HG02938 (cell line): ENCODE data around the gene ARHGEF37.
"Not testable (repeated sequence)": the region's sequence is repeated elsewhere in the genome, so short reads cannot be mapped to it uniquely, and the experiment has no call there.

Source experiments
- ATAC-seq: cut with Tn5 transposase; IDR thresholded peaks from one replicate; pipeline ENCODE4 v1.9.1; 2021; ENCODE audit warnings: mild to moderate bottlenecking, moderate library complexity; ENCODE audit not compliant: unreplicated experiment

The ARHGEF37 gene

DNA sequence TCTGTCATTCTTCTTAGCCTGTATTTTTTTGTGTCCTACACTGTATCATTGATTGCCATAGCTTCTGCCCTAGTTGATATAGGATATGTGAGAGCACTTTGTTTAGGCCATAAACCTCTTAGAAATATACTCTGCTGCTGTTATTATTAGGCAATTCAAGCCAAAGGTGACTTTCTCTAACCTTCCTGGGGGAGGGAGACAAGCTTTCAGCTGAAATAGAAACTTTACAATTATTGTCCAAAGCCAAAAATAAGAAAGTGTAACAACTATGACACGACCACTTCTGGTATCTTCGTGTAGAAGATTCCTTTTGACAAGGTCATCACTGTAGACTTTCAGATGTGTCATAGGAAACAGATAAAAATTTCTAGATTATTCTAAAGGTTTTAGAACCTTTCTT lies 17.8 kb upstream of the ARHGEF37 start:
- no peak for ATAC-seq

DNA sequence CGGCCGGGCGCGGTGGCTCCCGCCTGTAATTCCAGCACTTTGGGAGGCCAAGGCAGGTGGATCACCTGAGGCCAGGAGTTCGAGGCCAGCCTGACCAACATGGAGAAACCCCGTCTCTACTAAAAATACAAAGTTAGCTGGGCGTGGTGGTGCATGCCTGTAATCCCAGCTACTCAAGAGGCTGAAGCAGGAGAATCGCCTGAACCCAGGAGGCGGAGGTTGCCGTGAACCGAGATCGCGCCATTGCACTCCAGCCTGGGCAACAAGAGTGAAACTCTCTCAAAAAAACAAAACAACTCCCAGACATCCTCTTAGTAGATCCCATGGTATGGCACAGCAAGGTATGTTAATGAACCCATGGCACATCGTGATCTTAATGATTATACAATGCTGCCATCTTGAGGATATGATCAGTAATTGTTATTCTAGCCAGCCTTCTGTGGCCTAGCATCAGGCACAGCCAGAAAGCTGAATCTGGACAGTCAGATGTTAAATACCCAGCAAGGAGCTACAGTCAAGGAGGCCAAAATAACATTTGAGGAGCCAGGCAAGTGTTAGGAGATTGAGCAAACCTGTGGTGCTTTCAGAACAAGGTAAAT lies 16.7 kb upstream of the ARHGEF37 start:
- peak; percentile 85 for ATAC-seq

GRCh38 chr5:149567226-149567625 lies 14.1 kb upstream of the ARHGEF37 start:
- peak; percentile 65 for ATAC-seq

GRCh38 chr5:149572170-149572569 lies 9.1 kb upstream of the ARHGEF37 start:
- ATAC-seq: no peak

DNA sequence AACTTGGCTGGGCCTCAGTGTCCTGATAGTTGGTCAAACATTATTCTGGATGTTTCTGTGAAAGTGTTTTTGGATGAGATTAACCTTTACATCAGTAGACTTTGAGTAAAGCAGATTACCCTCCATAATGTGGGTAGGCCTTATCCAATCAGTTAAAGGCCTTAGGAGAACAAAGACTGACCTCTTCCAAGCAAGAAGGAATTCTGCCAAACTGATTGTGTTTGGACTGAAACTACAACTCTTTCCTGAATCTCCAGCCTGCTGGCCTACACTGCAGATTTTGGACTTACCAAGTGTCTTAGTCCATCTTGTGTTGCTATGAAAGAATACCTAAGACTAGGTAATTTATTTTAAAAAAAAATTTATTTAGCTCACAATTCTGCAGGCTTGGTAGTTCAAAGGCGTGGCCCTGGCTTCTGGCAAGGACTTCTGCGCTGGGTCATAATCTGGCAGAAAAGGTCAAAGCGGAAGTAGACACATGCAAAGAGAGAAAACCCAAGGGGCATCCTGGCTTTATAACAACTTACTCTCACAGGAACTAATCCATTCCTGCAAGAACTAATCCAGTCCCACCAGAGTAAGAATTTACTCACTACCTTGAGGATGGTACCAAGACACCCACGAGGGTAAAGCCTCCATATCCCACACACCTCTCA lies 8.6 kb upstream of the ARHGEF37 start:
- no peak for ATAC-seq

GRCh38 chr5:149575131-149575530 lies 6.2 kb upstream of the ARHGEF37 start:
- no peak for ATAC-seq

GRCh38 chr5:149576021-149576420 lies 5.3 kb upstream of the ARHGEF37 start:
- no peak for ATAC-seq

DNA sequence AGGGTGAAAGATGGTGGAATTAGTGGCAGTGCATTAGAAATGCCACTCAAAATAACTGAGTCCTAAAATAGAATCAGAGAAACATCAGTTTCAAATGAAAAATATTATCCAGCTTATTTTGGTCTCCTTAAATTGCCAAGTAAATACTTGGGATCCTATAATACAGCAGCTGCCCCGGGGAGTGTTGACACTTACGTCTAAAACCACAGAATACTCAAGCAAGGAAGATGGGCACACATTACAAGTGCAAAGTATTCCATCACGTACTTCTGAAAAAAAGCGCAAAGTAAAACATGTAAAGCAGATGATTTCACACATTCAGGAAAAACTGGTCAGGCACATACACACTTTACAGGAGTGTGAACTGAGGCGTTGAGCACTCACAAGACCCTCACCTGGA lies 2.4 kb upstream of the ARHGEF37 start:
- ATAC-seq: no peak

DNA sequence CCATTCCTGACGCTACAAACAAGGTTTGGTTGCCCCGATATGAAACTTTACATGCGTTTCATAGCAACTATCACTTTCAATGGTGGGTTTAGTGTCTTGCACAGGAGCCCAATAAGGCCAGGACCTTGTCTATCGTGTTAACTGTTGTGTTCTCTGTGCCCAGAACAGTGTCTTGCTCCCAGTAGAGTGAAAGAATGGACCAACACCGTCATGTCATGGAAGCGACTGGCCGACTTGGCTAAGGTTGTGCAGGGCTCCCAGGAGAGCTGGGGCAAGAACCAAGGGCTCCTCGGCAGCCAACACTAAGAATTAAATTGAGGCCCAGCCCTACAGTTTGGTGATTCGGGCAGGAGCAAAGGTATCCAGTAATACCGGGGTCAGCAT lies 498 bp upstream of the ARHGEF37 start:
- no peak for ATAC-seq

DNA sequence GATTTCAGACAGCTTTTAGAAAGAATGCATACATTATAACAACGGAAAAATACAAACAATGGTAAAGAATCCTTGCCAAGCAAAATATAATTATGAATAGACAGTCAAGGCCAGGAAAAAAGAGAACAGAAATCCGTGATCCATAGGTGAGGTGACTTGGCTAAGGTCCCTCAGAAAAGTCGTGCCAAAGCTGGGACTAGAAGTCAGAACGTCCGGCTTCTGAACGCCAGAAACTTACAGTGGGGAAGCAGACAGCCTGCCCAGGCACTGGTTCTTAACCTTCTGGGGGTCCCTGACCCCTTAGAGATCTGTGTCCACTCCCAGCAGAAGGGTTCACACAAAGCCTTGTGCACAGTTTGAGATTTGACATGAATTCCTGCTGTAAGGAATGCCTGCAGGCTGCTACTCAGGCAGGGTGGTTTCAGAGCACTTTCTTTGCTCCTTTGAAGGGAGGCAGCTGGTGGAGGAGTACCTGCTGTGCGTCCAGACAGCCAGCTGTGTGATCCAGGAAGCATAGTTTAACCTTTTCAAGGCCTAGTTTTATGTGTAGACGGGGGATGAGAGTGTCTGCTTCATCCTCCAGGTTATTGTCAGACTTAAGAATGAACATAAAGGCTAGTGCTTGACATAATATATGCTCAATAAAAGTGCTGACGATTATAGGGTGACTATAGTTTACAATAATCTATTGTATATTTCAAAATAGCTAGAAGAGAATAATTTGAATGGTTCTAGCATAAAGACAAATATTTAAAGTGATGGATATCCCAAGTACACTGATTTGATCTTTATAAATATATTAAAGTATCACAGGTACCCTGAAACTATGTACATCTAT lies 852 bp downstream of the ARHGEF37 start:
- no peak for ATAC-seq

DNA sequence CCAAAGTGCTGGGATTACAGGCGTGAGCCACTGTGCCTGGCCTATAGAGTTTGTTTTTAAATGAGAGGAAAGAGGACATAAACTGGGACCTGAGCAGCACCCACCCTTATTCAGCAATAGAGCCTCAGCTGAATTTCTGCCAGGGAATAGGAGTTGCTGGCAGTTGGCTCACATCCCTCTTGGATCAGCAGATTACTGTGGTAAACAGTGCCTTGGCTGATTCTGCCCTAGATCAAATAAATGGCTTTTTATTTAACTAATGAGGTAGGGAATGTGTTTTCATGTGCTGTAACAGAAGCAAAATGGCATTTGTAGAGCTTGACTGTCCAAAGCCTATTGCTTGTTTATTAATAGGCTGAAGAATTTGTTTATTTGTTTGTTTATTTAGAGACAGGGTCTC lies 2.1 kb downstream of the ARHGEF37 start:
- ATAC-seq: no peak

DNA sequence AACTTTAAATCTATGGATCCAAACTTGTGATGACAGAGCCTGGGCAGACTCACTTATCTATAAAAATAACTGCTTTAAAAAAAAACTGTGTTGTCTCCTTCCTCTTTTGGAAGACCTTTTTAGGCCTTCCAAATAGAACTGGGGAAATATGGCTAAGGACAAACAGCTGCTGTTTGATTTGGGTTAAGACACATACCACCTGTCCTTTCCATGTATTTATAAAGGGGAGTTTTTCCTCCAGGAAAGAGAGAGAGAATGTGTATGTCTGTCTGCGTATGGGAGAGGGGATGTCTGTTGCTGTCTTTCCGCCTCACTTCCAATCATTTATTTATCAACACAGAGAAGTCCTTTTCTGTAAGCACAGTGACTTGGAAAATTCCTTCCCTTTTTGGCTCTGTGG lies 2.8 kb downstream of the ARHGEF37 start:
- no peak for ATAC-seq

DNA sequence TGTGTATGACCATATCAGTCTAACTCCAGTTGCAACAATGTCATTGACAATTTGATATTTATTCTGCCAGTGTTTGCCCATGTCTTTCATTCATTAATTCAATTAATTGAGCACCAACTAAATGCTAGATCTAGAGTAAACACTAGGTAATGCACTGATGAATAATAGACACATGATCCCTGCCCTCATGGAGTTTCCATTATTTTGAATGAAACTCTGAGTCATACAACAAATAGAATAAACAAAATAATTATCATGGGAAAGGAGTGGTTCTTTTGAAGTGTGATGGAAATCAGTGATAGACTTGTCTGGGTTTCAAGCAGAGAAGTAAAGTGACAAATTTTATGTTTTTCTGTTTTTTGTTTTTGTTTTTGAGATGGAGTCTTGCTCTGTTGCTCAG lies 4.6 kb downstream of the ARHGEF37 start:
- ATAC-seq: no peak

GRCh38 chr5:149586708-149587318 lies 5.5 kb downstream of the ARHGEF37 start:
- ATAC-seq: no peak

GRCh38 chr5:149588936-149589335 lies 7.6 kb downstream of the ARHGEF37 start:
- no peak for ATAC-seq

DNA sequence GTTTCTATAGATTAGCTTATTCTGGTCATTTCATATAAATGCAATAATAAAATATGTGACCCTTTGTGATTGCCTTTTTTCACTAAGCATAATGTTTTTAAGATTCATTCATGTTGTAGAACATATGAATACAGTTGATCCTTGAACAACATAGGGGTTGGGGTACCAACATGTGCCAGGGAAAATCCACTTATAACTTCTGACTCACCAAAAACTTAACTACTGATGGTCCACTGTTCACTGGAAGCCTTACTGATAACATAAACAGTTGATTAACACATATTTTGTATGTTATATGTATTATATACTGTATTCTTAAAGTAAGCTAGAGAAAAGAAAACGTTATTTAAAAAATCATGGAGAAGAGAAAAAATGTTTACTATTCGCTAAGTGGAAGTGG lies 12.1 kb downstream of the ARHGEF37 start:
- no peak for ATAC-seq

DNA sequence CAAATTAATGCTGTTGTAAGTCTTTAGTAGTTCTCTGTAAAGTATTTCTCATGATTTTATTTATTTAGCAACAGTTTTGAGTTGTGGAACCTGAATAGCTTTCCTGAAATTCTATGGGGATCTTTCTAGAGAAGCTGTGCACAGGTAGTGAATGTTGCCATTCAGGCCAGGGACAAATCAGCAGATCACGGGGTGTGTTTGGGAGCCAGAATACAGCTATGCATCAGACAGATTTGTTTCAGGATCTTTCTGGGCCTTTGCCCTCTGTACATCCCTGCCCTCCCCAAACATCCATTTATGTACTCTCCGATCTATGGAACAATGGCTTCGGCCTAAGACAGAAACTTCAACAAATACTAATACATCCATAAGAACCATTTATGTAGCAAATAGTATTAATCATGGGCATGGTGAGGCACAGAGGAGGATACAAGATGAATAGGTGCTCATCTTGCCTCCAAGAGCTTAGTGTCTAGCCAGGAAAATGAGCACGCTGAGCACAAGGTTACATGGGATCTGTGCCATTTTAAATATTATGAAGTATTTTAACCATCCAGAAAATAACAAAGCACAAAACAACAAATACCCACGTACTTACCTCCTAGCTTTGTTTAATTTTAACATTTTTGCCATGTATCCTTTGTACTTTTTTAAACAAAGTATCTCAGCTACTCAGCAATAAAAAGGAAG lies 13.1 kb downstream of the ARHGEF37 start:
- no peak for ATAC-seq

- ATAC-seq: not testable (repeated sequence)
Observed at GRCh38 chr5:149595105-149595504, 13.8 kb downstream of the ARHGEF37 start.

- ATAC-seq: no peak
Observed at GRCh38 chr5:149596712-149597111, 15.4 kb downstream of the ARHGEF37 start.

- no peak for ATAC-seq
Observed at GRCh38 chr5:149597618-149598017, 16.3 kb downstream of the ARHGEF37 start.

DNA sequence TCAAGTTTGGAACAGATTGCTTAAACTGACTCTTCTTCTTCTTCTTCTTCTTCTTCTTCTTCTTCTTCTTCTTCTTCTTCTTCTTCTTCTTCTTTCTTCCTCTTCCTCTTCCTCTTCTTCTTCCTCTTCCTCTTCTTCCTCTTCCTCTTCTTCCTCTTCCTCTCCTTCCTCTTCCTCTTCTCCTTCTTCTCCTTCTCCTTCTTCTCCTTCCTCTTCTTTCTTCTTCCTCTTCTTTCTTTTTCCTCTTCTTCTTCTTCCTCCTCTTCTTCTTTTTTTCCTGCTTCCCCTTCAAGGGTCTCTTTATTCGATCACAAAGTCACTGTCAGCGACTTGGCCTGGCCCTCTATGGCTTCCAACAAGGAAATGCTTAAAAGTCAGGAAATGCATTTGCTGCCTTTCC lies 16.9 kb downstream of the ARHGEF37 start:
- not testable (repeated sequence) for ATAC-seq
